ENCODE data around the gene SH3BP2.
"Not testable (repeated sequence)": the region's sequence is repeated elsewhere in the genome, so short reads cannot be mapped to it uniquely, and the experiment has no call there.

Gene SH3BP2

DNA sequence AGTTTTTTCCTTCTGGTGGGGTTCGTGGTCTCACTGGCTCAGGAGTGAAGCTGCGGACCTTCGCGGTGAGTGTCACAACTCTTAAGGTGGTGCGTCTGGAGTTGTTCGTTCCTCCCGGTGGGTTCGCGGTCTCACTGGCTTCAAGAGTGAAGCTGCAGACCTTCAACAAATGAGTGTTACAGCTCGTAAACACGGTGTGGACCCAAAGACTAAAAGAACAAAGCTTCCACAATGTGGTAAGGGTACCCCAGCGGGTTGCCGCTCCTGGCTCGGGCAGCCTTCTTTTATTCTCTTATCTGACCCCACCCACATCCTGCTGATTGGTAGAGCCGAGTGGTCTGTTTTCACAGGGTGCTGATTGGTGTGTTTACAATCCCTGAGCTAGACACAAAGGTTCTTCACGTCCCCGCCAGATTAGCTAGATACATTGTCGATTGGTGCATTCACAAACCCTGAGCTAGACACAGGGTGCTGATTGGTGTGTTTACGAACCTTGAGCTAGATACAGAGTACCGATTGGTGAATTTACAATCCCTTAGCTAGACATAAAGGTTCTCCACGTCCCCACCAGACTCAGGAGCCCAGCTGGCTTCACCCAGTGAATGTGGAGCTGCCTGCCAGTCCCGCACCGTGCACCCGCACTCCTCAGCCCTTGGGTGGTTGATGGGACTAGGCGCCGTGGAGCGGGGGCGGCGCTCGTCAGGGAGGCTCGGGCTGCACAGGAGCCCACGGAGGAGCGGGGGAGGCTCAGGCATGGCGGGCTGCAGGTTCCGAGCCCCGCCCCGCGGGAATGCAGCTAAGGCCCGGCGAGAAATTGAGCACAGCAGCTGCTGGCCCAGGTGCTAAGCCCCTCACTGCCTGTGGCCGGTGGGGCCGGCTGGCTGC is 30.2 kb upstream of the SH3BP2 start:
- not testable (repeated sequence) for DNase-seq (ENCODE audit: low read depth)

DNA sequence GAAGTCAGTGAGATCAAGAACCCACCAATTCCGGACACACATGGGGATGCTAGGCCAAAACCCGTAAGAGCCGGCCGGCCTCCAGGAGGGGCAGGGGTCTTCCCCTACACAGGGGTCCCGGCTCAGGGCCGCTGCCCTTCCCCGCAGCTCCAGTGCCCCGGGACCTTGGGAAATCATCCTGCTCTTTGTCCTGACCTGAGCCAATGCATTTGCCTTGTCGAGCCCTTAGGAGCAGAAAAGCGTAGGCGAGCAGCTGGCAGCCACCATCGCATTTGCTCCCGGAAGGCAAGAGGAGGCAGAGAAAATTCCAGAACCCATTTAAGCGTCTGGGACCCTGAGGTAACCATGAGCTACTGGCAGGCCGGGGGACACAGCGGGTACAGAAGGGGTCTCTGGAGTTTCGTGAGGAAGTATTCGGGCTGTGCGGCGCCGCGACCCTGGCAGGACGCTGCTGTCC is 29.3 kb upstream of the SH3BP2 start:
- DNase-seq (ENCODE audit: low read depth) = no peak

DNA sequence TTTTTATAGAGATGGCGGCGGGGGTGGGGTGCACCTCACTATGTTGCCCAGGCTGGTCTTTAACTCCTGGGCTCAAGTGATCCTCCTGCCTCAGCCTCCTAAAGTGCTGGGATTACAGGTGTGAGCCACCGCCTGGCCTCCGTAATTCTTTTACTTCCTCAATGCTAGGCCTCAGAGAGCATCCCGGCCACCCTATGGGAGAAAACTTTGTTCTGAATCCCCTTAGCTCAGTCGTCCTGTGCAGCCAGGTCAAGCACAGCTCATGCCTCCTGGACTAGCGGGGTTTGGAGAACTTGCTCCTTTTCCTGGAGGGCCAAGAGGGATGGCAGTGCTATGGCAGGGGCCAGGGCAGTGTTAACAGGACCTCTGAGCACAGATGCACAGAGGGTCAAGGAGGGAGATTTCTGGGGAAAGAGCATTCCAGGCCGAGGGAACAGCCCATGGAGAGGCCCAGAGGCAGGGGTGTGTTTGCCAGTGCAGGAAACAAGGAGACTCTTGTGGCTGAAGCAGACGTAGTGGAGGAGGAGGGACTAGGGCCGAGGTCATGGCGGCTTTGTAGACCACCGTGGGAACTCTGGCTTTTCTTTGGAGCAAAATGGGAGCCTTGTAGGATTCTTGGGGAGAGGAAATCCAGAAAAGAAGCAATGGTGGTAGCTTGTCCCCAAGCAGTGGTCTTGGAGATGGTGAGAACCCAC is 26.9 kb upstream of the SH3BP2 start:
- DNase-seq (ENCODE audit: low read depth) = no peak

DNA sequence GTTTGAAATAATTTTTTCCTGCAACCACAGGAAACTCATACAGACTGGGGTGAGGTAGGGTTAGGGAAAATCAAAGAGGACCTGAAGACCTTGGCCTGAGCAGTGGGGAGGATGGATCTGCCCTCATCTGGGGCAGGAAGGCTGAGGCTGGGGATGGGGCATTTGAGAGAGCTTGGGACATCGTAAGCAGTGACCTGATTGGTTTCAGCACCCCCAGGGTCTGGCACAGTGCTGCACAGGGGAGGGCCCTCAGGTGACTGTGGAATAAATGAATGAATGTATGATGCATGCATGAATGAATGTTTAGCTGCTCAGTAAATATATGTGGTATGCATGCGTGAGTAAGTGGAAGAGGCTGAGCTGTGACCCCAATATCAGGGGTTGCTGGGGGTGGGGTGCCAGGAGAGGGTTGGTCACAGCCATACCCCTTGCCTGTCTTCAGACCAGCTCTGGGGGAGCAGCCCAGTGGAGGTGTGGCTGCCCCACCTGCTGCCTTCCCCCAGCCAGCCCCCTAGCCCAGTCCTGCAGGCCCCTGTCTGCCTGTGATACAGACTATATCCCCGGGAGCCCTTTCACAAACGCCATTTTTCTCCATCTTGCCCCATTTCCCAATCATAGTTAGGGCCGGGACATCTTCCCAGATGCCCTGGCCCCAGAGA is 25.7 kb upstream of the SH3BP2 start:
- no peak for DNase-seq (ENCODE audit: low read depth)

- no peak for DNase-seq (ENCODE audit: low read depth)
These were observed 25.2 kb upstream of the SH3BP2 start for GRCh38 chr4:2767705-2768074.

DNA sequence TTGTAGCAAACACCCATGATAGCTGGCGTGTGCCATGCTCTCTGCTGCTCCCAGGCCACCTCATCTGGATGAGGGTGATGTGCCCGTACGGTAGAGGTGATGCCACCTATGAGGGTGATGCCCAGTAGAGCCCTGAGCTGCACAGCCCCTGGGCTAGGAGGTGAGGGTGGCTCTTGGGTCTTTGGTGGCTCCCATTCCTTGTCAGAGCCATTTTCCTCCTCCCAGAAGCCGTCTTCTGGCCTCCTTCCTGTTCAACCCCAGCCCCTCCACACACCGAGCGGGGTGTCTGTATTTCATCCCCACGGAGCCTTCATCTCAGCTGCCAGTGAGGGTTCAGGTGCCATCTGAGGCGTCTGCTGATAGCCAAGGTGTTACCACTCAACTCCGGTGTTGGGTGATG is 24.8 kb upstream of the SH3BP2 start:
- DNase-seq (ENCODE audit: low read depth) = no peak

DNA sequence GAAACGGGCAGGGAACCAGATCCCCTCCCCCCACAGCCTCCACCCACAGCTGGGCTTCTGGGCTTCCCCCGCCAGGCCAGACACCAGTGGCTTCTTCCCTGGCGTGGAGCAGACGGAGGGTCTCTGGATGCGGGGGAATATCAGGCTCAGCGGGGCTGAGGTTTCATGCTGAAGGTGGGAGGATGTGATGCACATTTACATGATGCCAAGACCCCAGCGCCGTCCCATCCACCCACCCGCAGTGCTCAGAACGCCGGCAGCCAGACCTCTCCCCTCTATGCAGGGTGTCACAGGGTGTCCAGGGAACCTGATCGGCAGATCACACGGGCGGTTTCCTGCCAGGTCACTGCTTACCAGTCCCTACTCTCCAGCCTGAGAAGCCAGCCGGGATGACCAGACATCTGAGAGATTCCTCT is 24.0 kb upstream of the SH3BP2 start:
- no peak for DNase-seq (ENCODE audit: low read depth)

DNA sequence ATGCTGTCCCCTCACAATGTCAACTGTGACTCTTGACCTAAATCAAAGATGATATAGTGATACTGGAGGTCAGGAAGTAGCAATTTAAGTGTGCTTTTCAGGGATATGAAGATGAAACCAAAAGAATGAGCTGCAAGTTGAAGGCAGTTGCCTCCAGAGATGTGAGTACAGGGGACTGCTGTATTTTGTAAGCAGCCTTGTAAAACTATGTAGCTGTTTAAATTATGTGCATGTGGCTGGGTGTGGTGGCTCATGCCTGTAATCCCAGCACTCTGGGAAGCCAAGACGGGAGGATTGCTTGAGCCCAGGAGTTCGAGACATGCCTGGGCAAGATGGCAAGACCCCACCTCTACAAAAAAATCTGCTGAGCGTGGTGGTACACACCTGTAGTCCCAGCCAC is 21.6 kb upstream of the SH3BP2 start:
- DNase-seq (ENCODE audit: low read depth) = no peak

GRCh38 chr4:2780643-2781042 is 12.2 kb upstream of the SH3BP2 start:
- not testable (repeated sequence) for DNase-seq (ENCODE audit: low read depth)

- no peak for DNase-seq (ENCODE audit: low read depth)
These were observed 11.0 kb upstream of the SH3BP2 start for GRCh38 chr4:2781911-2782310.

GRCh38 chr4:2783790-2784189 is 9.1 kb upstream of the SH3BP2 start:
- DNase-seq (ENCODE audit: low read depth) = no peak

- DNase-seq (ENCODE audit: low read depth) = no peak
These were observed 7.3 kb upstream of the SH3BP2 start for GRCh38 chr4:2785613-2786012.

DNA sequence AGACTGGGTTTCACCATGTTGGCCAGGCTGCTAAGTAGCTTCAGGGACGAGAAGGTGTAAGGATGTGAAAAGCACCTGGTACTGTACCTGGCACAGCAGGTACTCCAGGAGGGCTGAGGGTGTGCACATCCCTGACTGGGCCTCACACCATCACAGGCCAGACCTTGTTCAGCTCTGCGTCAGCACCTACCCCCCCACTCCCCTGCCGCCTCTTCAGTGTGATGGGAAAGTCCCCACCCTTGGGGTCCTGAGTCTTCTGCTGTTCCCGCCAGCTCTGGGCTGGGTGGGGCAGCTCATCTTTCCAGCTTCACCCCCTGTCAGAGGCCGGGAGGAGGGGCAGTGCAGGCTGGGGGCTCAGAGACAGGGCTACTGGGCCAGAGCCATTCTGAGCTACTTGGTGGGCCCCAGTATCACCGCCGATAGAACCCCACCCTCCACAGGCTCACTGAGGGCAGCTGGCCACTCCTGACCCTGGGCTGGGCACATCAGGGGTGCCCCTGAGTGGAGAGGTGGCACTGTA is 6.7 kb upstream of the SH3BP2 start:
- DNase-seq (ENCODE audit: low read depth) = peak; percentile 58

DNA sequence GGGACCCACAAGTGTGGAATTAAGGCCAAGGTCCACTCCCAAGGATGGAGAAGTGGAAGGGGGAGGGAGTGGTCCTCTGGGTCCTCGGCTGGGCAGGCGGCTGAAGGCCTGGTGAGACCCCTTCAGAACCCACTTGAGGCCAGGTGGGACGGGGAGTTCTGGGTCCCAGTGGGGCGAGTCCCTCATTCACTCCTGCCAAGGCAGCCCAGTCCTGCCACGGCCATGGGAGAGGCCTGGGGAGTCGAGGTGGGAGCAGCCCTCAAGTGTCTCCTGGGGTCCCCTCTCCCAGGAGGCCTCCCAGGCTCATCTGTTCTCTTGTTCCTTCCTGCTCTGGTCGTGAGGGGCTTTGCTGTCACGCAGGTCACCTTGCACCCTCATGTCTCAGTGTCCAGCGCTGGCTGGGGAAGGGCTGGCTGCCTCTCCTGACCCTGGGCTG is 6.1 kb upstream of the SH3BP2 start:
- DNase-seq (ENCODE audit: low read depth) = no peak

GRCh38 chr4:2787230-2788100 is 5.4 kb upstream of the SH3BP2 start:
- DNase-seq (ENCODE audit: low read depth) = no peak

DNA sequence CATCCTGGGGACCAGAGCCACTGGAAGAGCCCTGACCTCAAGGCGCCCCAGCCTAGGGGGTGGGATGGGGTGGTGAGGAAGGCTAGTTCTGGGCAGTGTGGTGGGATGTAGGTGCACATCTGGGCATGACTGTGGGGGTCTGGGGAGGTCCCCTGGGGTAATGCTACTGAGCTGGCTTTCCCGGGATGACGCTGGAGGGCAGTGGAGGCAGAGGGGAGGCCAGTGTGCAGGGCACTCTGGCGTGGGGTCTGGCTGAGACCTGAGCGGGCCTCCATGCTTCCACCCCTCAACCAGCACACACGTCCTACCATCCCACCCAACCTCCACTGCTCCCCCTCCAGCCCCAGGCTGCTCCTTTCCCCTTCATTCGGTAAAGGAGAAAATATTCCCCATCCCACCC is 4.8 kb upstream of the SH3BP2 start:
- no peak for DNase-seq (ENCODE audit: low read depth)

GRCh38 chr4:2788532-2789103 is 4.3 kb upstream of the SH3BP2 start:
- no peak for DNase-seq (ENCODE audit: low read depth)

GRCh38 chr4:2789351-2789750 is 3.5 kb upstream of the SH3BP2 start:
- no peak for DNase-seq (ENCODE audit: low read depth)

DNA sequence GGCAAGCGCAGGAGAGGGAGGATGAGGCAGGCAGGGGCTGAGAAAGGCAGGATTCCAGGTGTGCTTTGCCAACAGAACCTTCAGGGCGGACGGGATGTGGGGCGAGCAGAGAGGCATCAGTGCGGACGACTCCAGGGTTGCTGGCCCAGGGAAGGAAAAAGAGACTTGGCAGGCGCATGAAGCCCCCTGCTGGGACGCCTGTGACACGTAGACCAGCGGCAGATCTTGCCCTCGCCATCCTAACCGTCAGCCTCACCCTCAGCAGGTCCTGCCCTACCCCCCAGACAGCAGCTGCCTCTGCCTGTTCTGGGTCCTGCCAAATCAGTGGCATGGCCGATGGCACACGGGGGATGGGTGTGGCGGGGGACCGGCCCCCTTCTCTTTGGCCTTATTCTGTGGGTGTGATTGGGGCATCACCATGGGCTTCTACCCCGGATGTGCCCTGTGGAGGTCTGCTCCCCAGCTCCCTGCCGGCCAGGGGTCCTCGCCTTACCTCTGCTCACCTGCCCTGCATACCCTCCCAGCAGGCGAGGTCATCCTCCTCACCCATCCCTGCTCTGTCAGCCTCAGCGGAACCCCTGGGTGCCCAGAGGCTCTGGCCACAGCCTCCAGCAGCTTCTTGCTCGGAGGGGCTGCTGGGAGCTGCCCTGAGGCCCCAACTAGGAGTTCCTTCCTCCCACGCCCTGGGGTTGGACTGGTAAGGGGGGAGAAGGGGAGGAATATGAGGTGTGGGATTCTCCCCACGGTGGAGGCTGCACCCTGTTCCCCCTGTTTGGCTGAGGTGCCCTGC is 2.9 kb upstream of the SH3BP2 start:
- no peak for DNase-seq (ENCODE audit: low read depth)
